Epithelial cell of esophagus (primary cell): ENCODE data around the gene EVA1C.
"Not testable (repeated sequence)": the region's sequence is repeated elsewhere in the genome, so short reads cannot be mapped to it uniquely, and the experiment has no call there.

ENCODE experiments used
- DNase-seq: peaks from one replicate; pipeline ENCODE4 v3.0.0; 2010; ENCODE audit warnings: low read depth
- H3K4me3 ChIP-seq: 2 replicates; pipeline ENCODE4 v1.5.1; 2011; ENCODE audit warnings: mild to moderate bottlenecking, low read length, control low read depth
- TF ChIP-seq, protein P1 (sequence below): IDR thresholded peaks from 2 replicates; pipeline ENCODE4 v1.5.1; 2011; ENCODE audit warnings: low read depth, mild to moderate bottlenecking, low read length, control low read depth, inconsistent platforms; ENCODE audit not compliant: insufficient read depth; ENCODE audit errors: missing control alignments

EVA1C gene

DNA sequence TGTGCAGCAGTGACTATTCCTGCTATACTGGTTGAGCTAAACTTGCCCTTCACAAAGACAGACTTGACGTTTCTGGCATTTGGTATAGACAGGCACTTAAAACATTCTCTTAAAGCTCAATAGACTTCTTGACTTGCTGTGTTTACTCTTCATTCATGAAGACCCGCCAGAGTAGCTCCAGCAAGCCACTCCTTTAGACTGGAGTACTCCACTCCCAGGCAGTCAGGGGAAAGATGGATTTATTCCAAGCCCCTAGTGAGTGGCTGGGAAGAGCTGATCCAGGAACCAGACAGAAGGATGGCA is 70.7 kb downstream of the EVA1C start:
- no peak overlapping the region for H3K4me3 ChIP-seq
- TF ChIP-seq, protein P1, sequence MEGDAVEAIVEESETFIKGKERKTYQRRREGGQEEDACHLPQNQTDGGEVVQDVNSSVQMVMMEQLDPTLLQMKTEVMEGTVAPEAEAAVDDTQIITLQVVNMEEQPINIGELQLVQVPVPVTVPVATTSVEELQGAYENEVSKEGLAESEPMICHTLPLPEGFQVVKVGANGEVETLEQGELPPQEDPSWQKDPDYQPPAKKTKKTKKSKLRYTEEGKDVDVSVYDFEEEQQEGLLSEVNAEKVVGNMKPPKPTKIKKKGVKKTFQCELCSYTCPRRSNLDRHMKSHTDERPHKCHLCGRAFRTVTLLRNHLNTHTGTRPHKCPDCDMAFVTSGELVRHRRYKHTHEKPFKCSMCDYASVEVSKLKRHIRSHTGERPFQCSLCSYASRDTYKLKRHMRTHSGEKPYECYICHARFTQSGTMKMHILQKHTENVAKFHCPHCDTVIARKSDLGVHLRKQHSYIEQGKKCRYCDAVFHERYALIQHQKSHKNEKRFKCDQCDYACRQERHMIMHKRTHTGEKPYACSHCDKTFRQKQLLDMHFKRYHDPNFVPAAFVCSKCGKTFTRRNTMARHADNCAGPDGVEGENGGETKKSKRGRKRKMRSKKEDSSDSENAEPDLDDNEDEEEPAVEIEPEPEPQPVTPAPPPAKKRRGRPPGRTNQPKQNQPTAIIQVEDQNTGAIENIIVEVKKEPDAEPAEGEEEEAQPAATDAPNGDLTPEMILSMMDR: no peak
- DNase-seq: peak; percentile 55

GRCh38 chr21:32484706-32485380 is 72.3 kb downstream of the EVA1C start:
- TF ChIP-seq, protein P1: no peak
- no peak for DNase-seq
- H3K4me3 ChIP-seq: no peak overlapping the region

DNA sequence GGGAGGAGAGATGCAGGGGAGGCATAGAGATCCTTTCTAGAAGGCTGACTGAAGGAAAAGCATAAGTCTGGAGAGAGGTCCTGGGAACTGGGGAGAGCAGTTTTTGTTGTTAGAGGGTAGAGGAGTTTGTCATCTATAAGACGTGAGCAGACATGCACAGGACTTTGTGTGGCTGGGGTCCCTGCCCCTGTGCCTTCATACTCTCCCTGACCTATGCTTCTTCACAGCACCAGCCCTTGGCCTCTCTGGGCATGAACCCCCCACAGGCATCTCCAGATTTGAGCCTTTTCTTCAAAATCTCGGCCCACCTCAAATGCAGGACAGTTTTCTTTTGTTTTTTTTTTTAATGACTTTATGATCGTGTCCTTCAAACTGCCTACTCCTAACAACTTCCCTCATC is 79.9 kb downstream of the EVA1C start:
- TF ChIP-seq, protein P1: no peak

DNA sequence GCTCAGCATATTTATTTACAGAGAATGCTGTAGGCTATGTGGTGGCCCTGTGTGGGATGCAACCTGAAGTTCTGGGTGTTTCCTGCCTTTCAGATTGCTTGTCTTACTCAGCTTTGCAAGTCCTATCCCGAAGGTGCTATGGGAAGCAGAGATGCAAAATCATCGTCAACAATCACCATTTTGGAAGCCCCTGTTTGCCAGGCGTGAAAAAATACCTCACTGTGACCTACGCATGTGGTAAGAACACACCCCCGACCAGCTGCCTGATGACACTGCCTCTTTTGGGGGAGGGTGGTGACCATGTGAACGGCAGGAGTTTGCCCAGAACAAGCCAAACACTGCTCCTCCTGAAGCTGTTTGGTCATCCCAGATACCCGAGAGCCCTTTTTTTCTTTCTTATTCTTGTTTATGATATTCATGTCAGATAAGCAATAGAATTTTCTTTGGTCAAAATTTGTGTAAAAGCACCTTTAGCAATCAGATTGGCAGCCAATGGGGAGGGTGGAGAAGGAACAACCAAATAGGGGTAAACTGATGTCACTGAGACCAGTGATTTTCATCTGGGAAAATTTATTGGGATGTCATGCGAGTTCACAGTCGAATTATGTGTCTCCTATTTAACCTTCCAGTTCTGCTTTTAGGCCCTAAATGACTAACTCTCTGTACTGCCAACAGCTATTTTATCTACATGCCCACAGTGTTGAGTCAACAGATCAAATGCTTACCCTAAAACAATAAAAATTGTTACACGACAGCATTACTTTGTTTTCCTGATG is 82.6 kb downstream of the EVA1C start:
- DNase-seq: peak; percentile 57
- TF ChIP-seq, protein P1: no peak
- no peak overlapping the region for H3K4me3 ChIP-seq

More for the DNA sequence above, 79.9 kb downstream of the EVA1C start:
- DNase-seq: no peak
- no peak overlapping the region for H3K4me3 ChIP-seq

DNA sequence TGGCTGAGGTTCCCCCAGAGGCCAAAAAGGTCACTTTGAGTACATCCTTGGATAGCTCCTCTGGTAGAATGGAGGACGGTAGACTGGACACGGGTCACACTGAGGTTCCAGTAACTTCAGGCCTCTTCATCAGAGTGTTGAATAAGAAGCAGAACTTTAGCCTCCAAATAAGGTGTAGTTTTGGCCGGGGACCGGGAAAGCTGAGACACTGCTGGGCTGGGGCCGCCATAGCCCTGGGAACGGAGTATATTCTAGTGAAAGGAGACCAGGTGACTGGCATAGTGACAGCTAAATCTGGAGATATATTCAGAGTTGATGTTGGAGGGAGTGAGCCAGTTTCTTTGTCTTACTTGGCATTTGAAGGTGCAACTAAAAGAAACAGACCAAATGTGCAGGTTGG is 84.1 kb downstream of the EVA1C start:
- no peak for DNase-seq
- no peak overlapping the region for H3K4me3 ChIP-seq
- TF ChIP-seq, protein P1: no peak

DNA sequence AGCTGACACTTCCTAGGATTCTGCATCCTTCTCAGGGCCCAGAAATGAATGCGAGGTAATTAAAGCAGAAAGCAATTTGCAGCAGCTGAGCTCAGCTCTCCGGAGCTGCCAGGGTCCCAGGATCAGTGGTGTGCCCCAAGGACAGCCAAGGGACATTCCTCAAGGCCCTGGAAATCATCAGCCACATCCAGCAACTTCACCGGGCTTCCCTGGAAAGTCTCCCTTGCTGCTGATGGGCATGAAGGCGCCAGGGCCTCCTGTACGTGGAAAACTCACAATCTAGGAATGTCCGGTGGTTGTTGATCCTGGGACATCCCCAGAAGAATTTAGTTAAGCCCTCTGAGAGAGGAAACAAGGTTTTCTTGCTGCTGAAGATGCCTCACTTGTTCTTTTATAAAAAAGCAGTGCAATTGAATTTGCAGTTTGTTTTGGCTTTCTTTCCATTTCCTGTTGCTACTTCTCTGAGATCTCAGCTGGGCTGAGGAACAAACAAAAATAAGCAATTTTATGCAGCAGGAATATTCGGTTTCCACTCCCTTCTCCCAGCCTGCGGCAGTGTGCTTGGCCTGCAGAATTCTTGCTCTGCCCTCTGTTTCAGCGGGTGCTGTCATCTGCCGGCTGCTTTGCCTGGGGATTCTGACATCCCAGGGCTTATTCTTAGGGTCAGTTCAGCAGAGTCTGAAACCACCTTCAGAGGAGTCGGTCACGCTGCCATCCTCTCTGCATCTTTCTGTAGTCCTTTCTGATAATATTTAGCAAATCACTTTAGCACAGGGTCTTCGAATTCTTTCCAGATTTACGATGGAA is 86.9 kb downstream of the EVA1C start:
- no peak for DNase-seq
- H3K4me3 ChIP-seq: no peak overlapping the region
- TF ChIP-seq, protein P1: no peak

DNA sequence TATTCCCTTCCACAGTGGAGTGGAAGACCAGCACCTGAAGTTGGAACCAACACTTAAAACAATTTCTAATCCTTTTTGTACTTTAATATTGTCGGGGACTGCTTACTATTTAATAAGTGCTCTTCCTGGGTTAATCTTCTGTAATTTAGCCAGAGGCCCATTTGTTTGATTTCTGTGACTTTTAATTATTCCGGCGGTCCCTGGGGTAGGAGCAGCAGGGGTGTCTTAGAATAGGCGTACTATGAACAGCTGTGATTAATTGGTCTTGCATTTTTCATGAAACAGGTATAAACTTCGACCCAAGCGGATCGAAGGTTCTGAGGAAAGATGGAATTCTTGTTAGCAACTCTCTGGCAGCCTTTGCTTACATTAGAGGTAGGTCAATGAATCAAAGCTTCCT is 91.1 kb downstream of the EVA1C start:
- not testable (repeated sequence) for H3K4me3 ChIP-seq, DNase-seq

DNA sequence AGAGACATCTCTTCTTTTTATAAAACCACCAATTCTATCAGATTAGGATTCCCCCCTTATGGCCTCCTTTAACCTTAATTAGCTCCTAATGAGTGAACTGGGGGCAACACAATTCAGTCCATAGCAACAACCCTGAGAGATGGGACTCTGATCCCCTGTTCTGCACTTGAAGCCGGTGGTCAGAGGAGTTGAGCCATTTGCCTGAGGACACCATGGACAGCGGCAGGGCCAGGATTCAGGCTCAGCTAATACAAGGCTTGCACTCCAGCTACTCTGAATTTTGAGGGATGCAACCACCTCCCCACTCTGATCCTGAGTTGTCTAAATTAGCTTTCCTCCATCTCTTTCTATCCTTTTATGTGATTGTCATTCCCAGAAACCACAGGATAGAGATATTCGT is 93.3 kb downstream of the EVA1C start:
- not testable (repeated sequence) for H3K4me3 ChIP-seq, DNase-seq

DNA sequence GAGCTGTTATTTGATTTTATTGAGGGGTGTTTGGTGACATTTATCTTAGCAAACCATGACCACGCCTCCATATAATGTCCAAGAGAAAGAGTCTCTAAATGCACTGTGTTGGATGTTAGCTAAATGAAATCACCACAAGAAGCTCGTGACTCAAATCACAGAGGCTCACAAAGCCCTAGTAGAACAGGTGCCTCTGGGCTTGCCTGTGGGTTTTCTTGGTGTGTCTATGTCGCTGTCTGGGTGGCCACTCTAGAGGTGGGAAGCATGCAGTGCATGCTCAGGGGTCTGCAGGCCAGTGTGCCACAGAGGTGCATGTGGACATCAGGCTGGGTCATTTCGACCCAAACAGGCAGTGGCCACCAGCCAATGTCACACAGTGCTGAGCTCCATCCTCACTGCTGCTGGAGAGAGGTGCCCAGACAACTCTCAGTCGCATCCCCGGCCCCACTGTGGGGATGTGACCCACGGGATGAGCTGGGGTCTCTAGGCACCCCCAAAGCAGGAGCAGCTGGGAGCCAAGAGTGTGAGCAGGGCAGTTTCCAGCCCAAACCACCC is 94.0 kb downstream of the EVA1C start:
- not testable (repeated sequence) for DNase-seq

More for the DNA sequence above, 94.0 kb downstream of the EVA1C start:
- H3K4me3 ChIP-seq: not testable (repeated sequence)
